Left lobe of liver (tissue), 2 donors: ENCODE data around the gene P4HA2. TPM values are rescaled to one million over a fixed set of nuclear protein-coding genes. Genes with fewer than 3 reads are reported as not detected.

Experiments
- ATAC-seq: fragments of 200-7000 bp; cut with Tn5 transposase; one replicate; pipeline ENCODE4 v1.9.1; 2020; ENCODE audit warnings: mild to moderate bottlenecking, moderate library complexity
- DNase-seq: peaks from one replicate; pipeline ENCODE4 v3.0.0-alpha.2; 2020; ENCODE audit warnings: low spot score
- total RNA-seq: library from RNA; stranded (reverse); gene quantifications from one replicate; pipeline ENCODE4 v1.2.1, GENCODE V29; 2021
- donor health status: DM: no; HTN: no; CAD: no; lungs with moderate emphysema.
- donor health status: DM: no; HTN: yes; CAD: no.

The P4HA2 gene
- 13.8 TPM for total RNA-seq

GRCh38 chr5:132227485-132228240 lies at the start of gene P4HA2:
P4HA2 (minus strand) TSS chr5:132227853; CDS start chr5:132218626, 9,227 bp downstream.
- DNase-seq, result peak; percentile 92
- peak; percentile 95 for ATAC-seq

- ATAC-seq (no peak), DNase-seq (no peak)
Observed at GRCh38 chr5:132277256-132277655, 49.6 kb upstream of the P4HA2 start.

GRCh38 chr5:132275367-132276220 lies 47.9 kb upstream of the P4HA2 start:
- DNase-seq (no peak), ATAC-seq (no peak)

GRCh38 chr5:132274050-132274792 lies 46.6 kb upstream of the P4HA2 start:
- ATAC-seq (no peak), DNase-seq (no peak)

GRCh38 chr5:132273631-132274030 lies 46.0 kb upstream of the P4HA2 start:
- no peak for ATAC-seq
- no peak for DNase-seq

- peak; percentile 62 for DNase-seq
- ATAC-seq, result peak; percentile 84
Observed at GRCh38 chr5:132272311-132273210, 44.9 kb upstream of the P4HA2 start.

- ATAC-seq (peak; percentile 7), DNase-seq (peak; percentile 46)
Observed at GRCh38 chr5:132271251-132272246, 43.9 kb upstream of the P4HA2 start.

GRCh38 chr5:132270706-132271105 lies 43.1 kb upstream of the P4HA2 start:
- no peak for ATAC-seq
- peak; percentile 27 for DNase-seq

- DNase-seq, result no peak
- no peak for ATAC-seq
Observed at GRCh38 chr5:132270335-132270665, 42.6 kb upstream of the P4HA2 start.

- peak; percentile 31 for DNase-seq
- no peak for ATAC-seq
Observed at GRCh38 chr5:132269635-132270334, 42.1 kb upstream of the P4HA2 start.

GRCh38 chr5:132268769-132269551 lies 41.3 kb upstream of the P4HA2 start:
- peak; percentile 43 for DNase-seq
- ATAC-seq, result no peak

GRCh38 chr5:132267931-132268768 lies 40.5 kb upstream of the P4HA2 start:
- no peak for ATAC-seq
- DNase-seq, result peak; percentile 39

GRCh38 chr5:132267166-132267739 lies 39.6 kb upstream of the P4HA2 start:
- no peak for ATAC-seq
- peak; percentile 23 for DNase-seq

- ATAC-seq (no peak), DNase-seq (peak; percentile 18)
Observed at GRCh38 chr5:132266836-132267160, 39.1 kb upstream of the P4HA2 start.

- peak; percentile 40 for DNase-seq
Observed at GRCh38 chr5:132266031-132266835, 38.6 kb upstream of the P4HA2 start.

More at GRCh38 chr5:132266031-132266835, 38.6 kb upstream of the P4HA2 start:
- no peak for ATAC-seq
